ENCODE data around the gene AJM1. TPM values are rescaled to one million over a fixed set of nuclear protein-coding genes. Genes with fewer than 3 reads are reported as not detected.

The AJM1 gene
- polyA plus RNA-seq, 3 donors: 0.10 to 2.0 (median 0.18) TPM

- no peak for DNase-seq
- H3K27ac ChIP-seq (ENCODE audit: low read depth in 1 of 2, low read length in 2 of 2): no peak overlapping the region
- Mint-ChIP-seq H3K4me3 (no peak overlapping the region), H3K9me3 (peaks cover under 1 to 23% (median 14%) of the 10 kb centered on the region in 7 donors), H3K27me3 (ENCODE audit: low read depth in 3 of 3) (peaks cover 0 to 3% (median 2%) of the 10 kb centered on the region in 3 donors), H3K27ac (no peak overlapping the region), H3K4me1 (peaks cover 11% of the 10 kb centered on the region), H3K36me3 (peaks cover 14 to 18% of the 10 kb centered on the region in 2 donors)
- H3K4me1 ChIP-seq (ENCODE audit: control insufficient read depth in 1 of 2, insufficient read depth in 2 of 2, low read length in 2 of 2): peaks cover 10 to 14% of the 10 kb centered on the region in 2 donors
- no peak overlapping the region for H3K4me3 ChIP-seq (replicated peaks in 1 of 3; ENCODE audit: low read depth in 2 of 3, low read length in 3 of 3)
- intact Hi-C loops (cut with micrococcal nuclease): loop anchor here (2.0 kb wide), 1 partner anchor 19 kb away; the partner anchor contains the start of gene TRAF2 (in 2 of the 2)
- 95% methylated on average over 6 of the region's 18 CpGs for WGBS (ENCODE audit: insufficient coverage)
- H3K27me3 ChIP-seq (ENCODE audit: control insufficient read depth in 2 of 2, insufficient read depth in 2 of 2, low read length in 2 of 2): no peaks in the 10 kb centered on the region
- peaks cover 24% of the 10 kb centered on the region for H3K79me2 ChIP-seq (ENCODE audit: insufficient read depth, low read length)
- peaks cover 5 to 19% of the 10 kb centered on the region in 2 donors for H3K9me3 ChIP-seq (replicated peaks in 1 of 2; ENCODE audit: control insufficient read depth in 1 of 2, insufficient read depth in 1 of 2, low read length in 2 of 2)
- peaks cover 12% of the 10 kb centered on the region for H4K20me1 ChIP-seq (ENCODE audit: insufficient read depth, low read length)
- H2AFZ ChIP-seq (ENCODE audit: insufficient read depth, low read depth, low read length, poor library complexity, severe bottlenecking): no peak overlapping the region
- no peak overlapping the region for H3K4me2 ChIP-seq (replicated peaks; ENCODE audit: extremely low read depth, low read length, poor library complexity, severe bottlenecking)
- H3K36me3 ChIP-seq (replicated peaks in 1 of 2; ENCODE audit: control insufficient read depth in 1 of 2, insufficient read depth in 2 of 2, low read length in 2 of 2): peaks cover 14 to 18% of the 10 kb centered on the region in 2 donors
- no peak overlapping the region for H3K9ac ChIP-seq (ENCODE audit: insufficient read depth, low read length, poor library complexity, severe bottlenecking)
- no peak for TF ChIP-seq CTCF (IDR thresholded peaks at IDR 0.05)
Measured at GRCh38 chr9:136867480-136867879, 25.2 kb downstream of the AJM1 start.

DNA sequence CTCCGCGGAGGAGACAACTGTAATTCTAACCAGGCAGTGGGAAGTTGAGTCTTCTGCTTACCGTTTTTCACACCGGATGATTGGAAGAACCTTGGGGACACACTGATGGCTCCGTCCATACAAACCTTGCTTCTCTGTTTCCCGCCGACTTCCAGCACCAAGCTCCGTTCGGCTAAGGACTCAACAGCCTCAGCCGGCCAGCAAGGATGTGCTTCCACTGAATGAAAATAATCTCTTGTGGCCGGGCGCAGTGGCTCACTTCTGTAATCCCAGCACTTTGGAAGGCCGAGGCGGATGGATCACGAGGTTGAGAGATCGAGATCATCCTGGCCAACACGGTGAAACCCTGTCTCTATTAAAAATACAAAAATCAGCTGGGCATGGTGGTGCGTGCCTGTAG, 25.6 kb downstream of the AJM1 start:
- Mint-ChIP-seq H3K27me3 (ENCODE audit: low read depth in 3 of 3) (peaks cover 0 to 3% (median 2%) of the 10 kb centered on the region in 3 donors), H3K4me1 (peaks cover 11% of the 10 kb centered on the region), H3K36me3 (peaks cover 10 to 14% of the 10 kb centered on the region in 2 donors), H3K27ac (no peak overlapping the region), H3K4me3 (no peak overlapping the region), H3K9me3 (peaks cover 3 to 27% (median 18%) of the 10 kb centered on the region in 7 donors)
- intact Hi-C loops (cut with micrococcal nuclease): loop anchor here (2.0 kb wide), 1 partner anchor 19 kb away; the partner anchor contains the start of gene TRAF2 (in 2 of the 2)
- Histone ChIP-seq H4K20me1 (ENCODE audit: insufficient read depth, low read length) (peaks cover 12% of the 10 kb centered on the region), H3K27ac (ENCODE audit: low read depth in 1 of 2, low read length in 2 of 2) (no peak overlapping the region), H3K9me3 (replicated peaks in 1 of 2; ENCODE audit: control insufficient read depth in 1 of 2, insufficient read depth in 1 of 2, low read length in 2 of 2) (peaks cover 9 to 23% of the 10 kb centered on the region in 2 donors), H3K4me1 (ENCODE audit: control insufficient read depth in 1 of 2, insufficient read depth in 2 of 2, low read length in 2 of 2) (peaks cover 10 to 14% of the 10 kb centered on the region in 2 donors), H3K79me2 (ENCODE audit: insufficient read depth, low read length) (peaks cover 24% of the 10 kb centered on the region), H3K4me2 (replicated peaks; ENCODE audit: extremely low read depth, low read length, poor library complexity, severe bottlenecking) (no peak overlapping the region), H3K27me3 (ENCODE audit: control insufficient read depth in 2 of 2, insufficient read depth in 2 of 2, low read length in 2 of 2) (no peaks in the 10 kb centered on the region), H3K9ac (ENCODE audit: insufficient read depth, low read length, poor library complexity, severe bottlenecking) (no peak overlapping the region), H2AFZ (ENCODE audit: insufficient read depth, low read depth, low read length, poor library complexity, severe bottlenecking) (no peak overlapping the region), H3K4me3 (replicated peaks in 1 of 3; ENCODE audit: low read depth in 2 of 3, low read length in 3 of 3) (no peak overlapping the region), H3K36me3 (replicated peaks in 1 of 2; ENCODE audit: control insufficient read depth in 1 of 2, insufficient read depth in 2 of 2, low read length in 2 of 2) (peaks cover 10 to 14% of the 10 kb centered on the region in 2 donors)
- DNase-seq: no peak
- over 99% methylated on average over 18 of the region's 18 CpGs for WGBS (ENCODE audit: insufficient coverage)
- TF ChIP-seq CTCF (IDR thresholded peaks at IDR 0.05): no peak
